Prostate gland (tissue), 2 donors: Measurements from ENCODE around the gene WFIKKN1. TPM values are rescaled to one million over a fixed set of nuclear protein-coding genes. Genes with fewer than 3 reads are reported as not detected.

Source experiments
- DNase-seq: peaks from one replicate; pipeline ENCODE4 v3.0.0-alpha.2; 2019; ENCODE audit warnings: low spot score
- H3K27ac ChIP-seq, 2 donors: fragments of 200-600 bp; sonication (generic); 2 replicates each; pipeline ENCODE4 v1.5.1; 2017 to 2019
- H3K27me3 ChIP-seq: fragments of 200-600 bp; sonication (generic); replicated peaks from 2 replicates; pipeline ENCODE4 v1.5.1; 2019; ENCODE audit not compliant: insufficient read depth
- H3K36me3 ChIP-seq, 2 donors: fragments of 200-600 bp; sonication (generic); 1 replicate in 1 of 2; 2 replicates in 1 of 2; pipeline versions ENCODE4 v1.5.1 to v1.8.1; 2017 to 2019
- H3K4me1 ChIP-seq: fragments of 200-600 bp; sonication (generic); replicated peaks from 2 replicates; pipeline ENCODE4 v1.5.1; 2019
- H3K4me3 ChIP-seq, 2 donors: fragments of 200-600 bp; sonication (generic); 2 replicates each; pipeline ENCODE4 v1.5.1; 2017 to 2019
- H3K9me3 ChIP-seq: fragments of 200-600 bp; sonication (generic); 2 replicates; pipeline ENCODE4 v1.5.1; 2017
- CTCF ChIP-seq, 4 experiments: fragments of 200-600 bp in 2 of 4; fragments of 450-650 bp in 2 of 4; sonication (generic) in 2 of 4; IDR thresholded peaks; 1 replicate in 3 of 4; 2 replicates in 1 of 4; pipeline ENCODE4 v1.5.1; 2016 to 2019; ENCODE audit warnings: antibody characterized with exemption in 4 of 4, mild to moderate bottlenecking in 2 of 4, moderate library complexity in 2 of 4
- POLR2A ChIP-seq: fragments of 450-650 bp; IDR thresholded peaks from one replicate; pipeline ENCODE4 v1.6.1; 2016; ENCODE audit warnings: antibody characterized with exemption, mild to moderate bottlenecking
- POLR2AphosphoS5 ChIP-seq: sonication (generic); formaldehyde crosslinking; IDR thresholded peaks from one replicate; pipeline ENCODE4 v1.6.1; 2017; ENCODE audit warnings: antibody characterized with exemption
- WGBS: methylation state at CpG from one replicate; pipeline ENCODE4 v1.1.5; 2018; 5-methylcytosine and 5-hydroxymethylcytosine counted together
- intact Hi-C: fragments of 100-400 bp; cut with DNase I; formaldehyde crosslinking; loops from one replicate; pipeline ENCODE4 v1.14.2; 2022
- total RNA-seq, 2 donors: library from RNA; depleted of rRNA; stranded (reverse); fragments of >200 nt; gene quantifications; one replicate each; pipeline ENCODE4 v1.1.0, GENCODE V29; 2016

WFIKKN1 gene
- total RNA-seq, 2 donors from 2014 or later = 1.5 to 1.9 TPM

- intact Hi-C loops = no loop called here
- peaks cover 17 to 35% of the 10 kb centered on the region in 2 donors for H3K36me3 ChIP-seq
- WGBS = 13% methylated on average over 47 of the region's 73 CpGs
- H3K27ac ChIP-seq = peak within 1 kb of the TSS in 1 of 2 donors; percentile 33
- H3K4me1 ChIP-seq = no peaks in the 10 kb centered on the region
- TF ChIP-seq POLR2AphosphoS5 (no peak), POLR2A (no peak)
- no peak for DNase-seq
- no peaks in the 10 kb centered on the region for H3K9me3 ChIP-seq
- H3K27me3 ChIP-seq = no peaks in the 10 kb centered on the region
- H3K4me3 ChIP-seq = peak within 1 kb of the TSS; percentile 8 to 18
Observed at GRCh38 chr16:674968-675883, 44.4 kb downstream of the WFIKKN1 start, which contains the start of gene RHBDL1. Gene RHBDL1 (plus strand): TSS chr16:675671. CDS start chr16:675791, 120 bp downstream.

- H3K27me3 ChIP-seq = no peaks in the 10 kb centered on the region
- WGBS = 34% methylated on average over 9 of the region's 25 CpGs
- H3K9me3 ChIP-seq = no peaks in the 10 kb centered on the region
- peaks cover 14 to 27% of the 10 kb centered on the region in 2 donors for H3K36me3 ChIP-seq
- TF ChIP-seq CTCF (IDR thresholded peaks at IDR 0.05) = no peak
- TF ChIP-seq POLR2AphosphoS5 = no peak
- TF ChIP-seq POLR2A = no peak
- H3K27ac ChIP-seq = peak overlapping the region in 1 of 2 donors; percentile 33
- H3K4me1 ChIP-seq = peaks cover 1% of the 10 kb centered on the region
- DNase-seq = no peak
- H3K4me3 ChIP-seq = peak overlapping the region; percentile 8 to 18
- intact Hi-C loops = no loop called here
Observed at GRCh38 chr16:675884-676564, 45.2 kb downstream of the WFIKKN1 start.

GRCh38 chr16:676565-676902 lies 45.7 kb downstream of the WFIKKN1 start:
- WGBS = 50% methylated on average over 16 of the region's 21 CpGs
- no peak overlapping the region for H3K4me3 ChIP-seq
- intact Hi-C loops = no loop called here
- TF ChIP-seq POLR2A (no peak), POLR2AphosphoS5 (no peak), CTCF (IDR thresholded peaks at IDR 0.05) (no peak)
- peaks cover 14 to 22% of the 10 kb centered on the region in 2 donors for H3K36me3 ChIP-seq
- H3K4me1 ChIP-seq = peaks cover 5% of the 10 kb centered on the region
- peak overlapping the region in 1 of 2 donors; percentile 33 for H3K27ac ChIP-seq
- H3K9me3 ChIP-seq = no peaks in the 10 kb centered on the region
- no peak for DNase-seq
- no peaks in the 10 kb centered on the region for H3K27me3 ChIP-seq

GRCh38 chr16:676913-677312 lies 46.1 kb downstream of the WFIKKN1 start:
- peaks cover 9% of the 10 kb centered on the region for H3K4me1 ChIP-seq
- WGBS = 36% methylated on average over 15 of the region's 23 CpGs
- intact Hi-C loops = no loop called here
- no peak overlapping the region for H3K4me3 ChIP-seq
- no peaks in the 10 kb centered on the region for H3K9me3 ChIP-seq
- peak; percentile 86 for TF ChIP-seq POLR2AphosphoS5
- no peak for TF ChIP-seq CTCF (IDR thresholded peaks at IDR 0.05)
- TF ChIP-seq POLR2A = peak; percentile 16
- H3K27ac ChIP-seq = peak overlapping the region in 1 of 2 donors; percentile 33
- DNase-seq = peak; percentile 89
- H3K27me3 ChIP-seq = no peaks in the 10 kb centered on the region
- H3K36me3 ChIP-seq = peaks cover 12 to 21% of the 10 kb centered on the region in 2 donors
